Mesodermal cell (in vitro differentiated cells): Measurements from ENCODE around the gene FAM90A1.
"Not testable (repeated sequence)": the region's sequence is repeated elsewhere in the genome, so short reads cannot be mapped to it uniquely, and the experiment has no call there.

Experiments used
- H3K27ac ChIP-seq: 2 replicates; pipeline ENCODE4 v1.7.0; 2013; ENCODE audit warnings: mild to moderate bottlenecking, low read depth, low read length, moderate library complexity; ENCODE audit not compliant: severe bottlenecking
- H3K36me3 ChIP-seq: 2 replicates; pipeline ENCODE4 v1.7.1; 2013; ENCODE audit warnings: mild to moderate bottlenecking, low read length, moderate library complexity; ENCODE audit not compliant: control insufficient read depth, insufficient read depth
- H3K4me1 ChIP-seq: one replicate; pipeline ENCODE4 v1.7.1; 2013; ENCODE audit warnings: mild to moderate bottlenecking, low read length; ENCODE audit not compliant: insufficient read depth, control insufficient read depth, poor library complexity, severe bottlenecking
- H3K4me3 ChIP-seq: 2 replicates; pipeline ENCODE4 v1.7.0; 2013; ENCODE audit warnings: low read length, control low read depth, mild to moderate bottlenecking; ENCODE audit not compliant: insufficient read depth, poor library complexity, severe bottlenecking; ENCODE audit errors: extremely low read depth
- H3K9me3 ChIP-seq: 2 replicates; pipeline ENCODE4 v1.7.1; 2013; ENCODE audit warnings: mild to moderate bottlenecking, low read length, moderate library complexity; ENCODE audit not compliant: control insufficient read depth
- WGBS, 2 experiments: methylation state at CpG; one replicate each; pipeline ENCODE4 v1.1.5; 2013; ENCODE audit warnings: missing lambda C conversion rate in 2 of 2; ENCODE audit not compliant: insufficient coverage in 2 of 2; 5-methylcytosine and 5-hydroxymethylcytosine counted together

Gene FAM90A1

GRCh38 chr12:8218711-8219382 lies 8.6 kb downstream of the FAM90A1 start:
- not testable (repeated sequence) for H3K4me1 ChIP-seq, H3K27ac ChIP-seq, H3K9me3 ChIP-seq, H3K4me3 ChIP-seq, H3K36me3 ChIP-seq
- 89 to 91% methylated on average over 21 to 23 of the region's 26 CpGs for WGBS, 2 experiments

GRCh38 chr12:8197685-8198308 lies 29.6 kb downstream of the FAM90A1 start:
- not testable (repeated sequence) for H3K9me3 ChIP-seq, H3K27ac ChIP-seq, H3K36me3 ChIP-seq

GRCh38 chr12:8188088-8188487 lies 39.3 kb downstream of the FAM90A1 start:
- WGBS, 2 experiments: 86 to 89% methylated on average over 1 of the region's 2 CpGs
- H3K4me3 ChIP-seq, H3K27ac ChIP-seq, H3K4me1 ChIP-seq, H3K36me3 ChIP-seq, H3K9me3 ChIP-seq: not testable (repeated sequence)

More at GRCh38 chr12:8197685-8198308, 29.6 kb downstream of the FAM90A1 start:
- not testable (repeated sequence) for H3K4me1 ChIP-seq, H3K4me3 ChIP-seq
- WGBS, 2 experiments: 80% methylated on average over 1 of the region's 1 CpG; no CpG with 5 or more reads in 1 of the 2 experiments

- H3K27ac ChIP-seq, H3K9me3 ChIP-seq, H3K4me1 ChIP-seq, H3K36me3 ChIP-seq, H3K4me3 ChIP-seq: not testable (repeated sequence)
- WGBS, 2 experiments: 95% methylated on average over 4 of the region's 28 CpGs; no CpG with 5 or more reads in 1 of the 2 experiments
Observed at GRCh38 chr12:8184206-8184605, 43.2 kb downstream of the FAM90A1 start.

- not testable (repeated sequence) for H3K27ac ChIP-seq, H3K4me3 ChIP-seq, H3K4me1 ChIP-seq, H3K9me3 ChIP-seq, H3K36me3 ChIP-seq
- WGBS, 2 experiments: 94 to 98% methylated on average over 11 of the region's 23 CpGs
Observed at GRCh38 chr12:8183346-8183745, 44.1 kb downstream of the FAM90A1 start.

- H3K4me3 ChIP-seq, H3K27ac ChIP-seq, H3K4me1 ChIP-seq, H3K9me3 ChIP-seq, H3K36me3 ChIP-seq: not testable (repeated sequence)
- WGBS, 2 experiments: no CpG with 5 or more reads among the region's 7 CpGs
Observed at GRCh38 chr12:8182923-8183322, 44.5 kb downstream of the FAM90A1 start.

- H3K4me3 ChIP-seq, H3K27ac ChIP-seq, H3K4me1 ChIP-seq, H3K36me3 ChIP-seq, H3K9me3 ChIP-seq: not testable (repeated sequence)
Observed at GRCh38 chr12:8181271-8181670, 46.1 kb downstream of the FAM90A1 start.

- H3K4me3 ChIP-seq: peak overlapping the region; percentile 37
- not testable (repeated sequence) for H3K9me3 ChIP-seq, H3K4me1 ChIP-seq, H3K27ac ChIP-seq, H3K36me3 ChIP-seq
- WGBS, 2 experiments: 21 to 33% methylated on average over 15 to 24 of the region's 43 CpGs
Observed at GRCh38 chr12:8179989-8180585, 47.3 kb downstream of the FAM90A1 start.

- H3K4me3 ChIP-seq, H3K36me3 ChIP-seq, H3K9me3 ChIP-seq, H3K27ac ChIP-seq, H3K4me1 ChIP-seq: not testable (repeated sequence)
- no CpG with 5 or more reads among the region's 2 CpGs for WGBS, 2 experiments
Observed at GRCh38 chr12:8172911-8173310, 54.5 kb downstream of the FAM90A1 start.
